HG02852 (cell line): ENCODE results near the gene USP36.

Source experiments
- ATAC-seq: cut with Tn5 transposase; IDR thresholded peaks from one replicate; pipeline ENCODE4 v1.9.1; 2021; ENCODE audit warnings: mild to moderate bottlenecking, moderate library complexity; ENCODE audit not compliant: unreplicated experiment

Gene USP36

DNA sequence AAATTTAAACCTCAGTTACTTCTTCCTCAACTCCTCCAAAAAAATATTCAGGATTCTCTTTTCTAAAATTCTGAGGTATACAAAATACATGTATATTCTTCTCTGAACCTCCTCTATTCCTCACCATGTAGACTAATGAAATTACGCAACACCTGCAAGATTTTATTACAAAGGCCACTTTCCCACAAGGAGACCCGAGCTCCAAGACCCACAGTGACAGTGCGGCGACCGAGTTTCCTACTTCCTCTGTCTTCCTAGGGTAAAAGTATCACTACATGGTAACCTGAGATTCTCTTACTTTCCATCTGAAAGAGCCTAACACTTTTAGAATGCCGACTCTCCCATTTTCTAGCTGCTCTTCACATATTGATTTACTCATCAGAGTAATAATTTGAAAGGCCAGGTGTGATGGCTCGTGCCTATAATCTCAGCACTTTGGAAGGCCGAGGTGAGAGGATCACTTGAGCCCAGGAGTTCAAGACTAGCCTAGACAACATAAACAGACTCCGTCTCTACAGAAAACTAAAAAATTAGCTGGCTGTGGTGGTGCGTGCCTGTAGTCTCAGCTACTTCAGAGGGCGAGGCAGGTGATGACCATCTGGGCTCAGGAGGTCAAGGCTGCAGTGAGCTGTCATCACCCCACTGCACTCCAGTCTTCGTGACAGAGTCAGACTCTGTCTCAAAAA lies 94.2 kb downstream of the USP36 start:
- ATAC-seq, result no peak
